Cerebellar cortex (tissue), 1 donor: Measurements from ENCODE around the gene EXOC4.
A peak's percentile ranks its signal among the peaks of the same experiment; 100 is the strongest.
"Not testable (repeated sequence)": the region's sequence is repeated elsewhere in the genome, so short reads cannot be mapped to it uniquely, and the experiment has no call there.

Experiments
- DNase-seq: peaks from one replicate; pipeline ENCODE4 v3.0.0-alpha.2; 2015; ENCODE audit warnings: low spot score

The EXOC4 gene

DNA sequence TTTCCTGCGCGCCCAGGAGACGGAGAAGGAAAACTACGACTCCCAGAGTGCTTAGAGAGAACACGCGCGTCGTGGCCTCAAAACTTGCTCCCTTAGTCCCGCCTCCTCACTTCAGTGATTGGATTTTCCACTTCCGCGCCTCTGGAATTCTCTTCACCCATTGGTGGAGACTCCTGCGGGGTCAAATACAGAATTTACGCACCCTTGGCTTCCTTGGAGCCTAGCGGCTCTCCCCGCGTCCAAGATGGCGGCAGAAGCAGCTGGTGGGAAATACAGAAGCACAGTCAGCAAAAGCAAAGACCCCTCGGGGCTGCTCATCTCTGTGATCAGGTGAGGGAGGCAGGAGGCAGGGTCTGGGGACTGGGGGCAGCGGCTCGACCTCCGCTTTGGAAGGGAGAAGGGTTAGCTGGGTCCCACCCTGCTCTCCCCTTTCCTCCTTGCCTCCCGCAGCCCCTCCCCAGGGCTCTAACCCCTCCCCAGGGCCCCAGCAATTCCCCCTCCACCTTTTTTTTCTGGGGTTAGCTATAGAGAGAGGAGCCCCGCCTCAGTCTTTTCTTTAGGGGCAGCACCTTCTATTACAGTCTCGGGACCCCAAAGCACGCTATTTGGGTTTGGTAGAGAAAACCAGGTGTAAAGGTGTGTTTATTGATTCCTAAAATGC, at the start of gene EXOC4:
Gene EXOC4, plus strand, starts transcription at position 221 of the 661 bp plus-strand sequence.
- peak; percentile 99 for DNase-seq

GRCh38 chr7:133203490-133203889, 49.4 kb upstream of the EXOC4 start:
- DNase-seq: no peak

- DNase-seq: peak; percentile 22
Measured at GRCh38 chr7:133207687-133208086, 45.2 kb upstream of the EXOC4 start.

- not testable (repeated sequence) for DNase-seq
Measured at GRCh38 chr7:133210817-133211216, 42.1 kb upstream of the EXOC4 start.

DNA sequence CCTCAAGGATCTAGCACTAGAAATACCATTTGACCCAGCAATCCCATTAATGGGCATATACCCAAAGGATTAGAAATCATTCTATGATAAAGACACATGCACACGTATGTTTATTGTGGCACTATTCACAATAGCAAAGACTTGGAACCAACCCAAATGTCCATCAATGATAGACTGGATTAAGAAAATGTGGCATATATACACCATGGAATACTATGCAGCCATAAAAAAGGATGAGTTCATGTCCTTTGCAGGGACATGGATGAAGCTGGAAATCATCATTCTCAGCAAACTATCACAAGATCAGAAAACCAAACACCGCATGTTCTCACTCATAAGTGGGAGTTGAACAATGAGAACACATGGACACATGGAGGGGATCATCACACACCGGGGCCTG, 39.1 kb upstream of the EXOC4 start:
- DNase-seq: not testable (repeated sequence)

GRCh38 chr7:133217773-133218172, 35.1 kb upstream of the EXOC4 start:
- no peak for DNase-seq

DNA sequence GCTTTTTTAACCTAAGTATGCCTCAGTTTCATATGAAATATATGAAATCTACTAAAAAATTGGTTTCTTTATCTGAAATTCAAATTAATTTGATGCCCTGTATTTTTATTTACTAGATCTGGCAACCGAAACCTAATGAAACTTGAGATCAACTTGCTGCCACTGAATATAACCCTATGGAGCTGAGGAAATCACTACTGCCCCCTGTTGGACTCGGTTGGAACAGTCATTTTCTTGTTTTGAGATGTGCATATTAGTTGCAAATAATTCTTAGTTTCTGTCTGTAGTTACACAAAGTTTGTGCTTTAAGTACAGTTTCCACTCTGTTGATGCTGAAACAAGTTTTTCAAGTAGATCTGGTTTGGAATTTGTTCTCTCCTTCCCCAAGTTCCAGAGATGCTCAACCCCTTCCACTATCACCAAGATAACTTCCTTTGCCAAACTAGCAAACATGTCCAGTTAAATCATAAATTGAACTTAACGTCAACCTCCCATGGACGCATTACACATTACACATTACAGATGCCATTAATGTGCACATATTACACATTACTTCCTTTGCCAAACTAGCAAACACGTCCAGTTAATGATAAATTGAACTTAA, 22.2 kb upstream of the EXOC4 start:
- peak; percentile 58 for DNase-seq

DNA sequence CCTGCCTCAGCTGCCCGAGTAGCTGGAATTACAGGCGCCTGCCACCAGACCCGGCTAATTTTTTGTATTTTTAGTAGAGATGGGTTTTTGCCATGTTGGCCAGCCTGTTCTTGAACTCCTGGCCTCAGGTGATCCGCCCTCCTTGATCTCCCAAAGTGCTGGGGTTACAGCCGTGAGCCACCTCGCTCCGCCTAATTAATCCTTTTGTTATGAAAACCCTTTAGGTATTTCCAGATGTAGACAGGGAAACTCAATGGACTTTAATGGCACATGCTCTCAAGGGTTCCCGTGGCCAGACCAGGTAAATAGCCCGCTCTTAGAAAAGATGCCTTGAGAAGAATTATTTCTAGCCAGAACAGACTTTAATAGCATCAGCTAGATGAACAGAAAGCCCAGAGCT, 19.7 kb upstream of the EXOC4 start:
- DNase-seq: no peak

- no peak for DNase-seq
Measured at GRCh38 chr7:133234961-133235875, 17.7 kb upstream of the EXOC4 start.

- DNase-seq: no peak
Measured at GRCh38 chr7:133237545-133237944, 15.3 kb upstream of the EXOC4 start.

GRCh38 chr7:133240302-133240701, 12.6 kb upstream of the EXOC4 start:
- DNase-seq: no peak

- no peak for DNase-seq
Measured at GRCh38 chr7:133246558-133246957, 6.3 kb upstream of the EXOC4 start.

GRCh38 chr7:133248901-133249300, 4.0 kb upstream of the EXOC4 start:
- DNase-seq: no peak

DNA sequence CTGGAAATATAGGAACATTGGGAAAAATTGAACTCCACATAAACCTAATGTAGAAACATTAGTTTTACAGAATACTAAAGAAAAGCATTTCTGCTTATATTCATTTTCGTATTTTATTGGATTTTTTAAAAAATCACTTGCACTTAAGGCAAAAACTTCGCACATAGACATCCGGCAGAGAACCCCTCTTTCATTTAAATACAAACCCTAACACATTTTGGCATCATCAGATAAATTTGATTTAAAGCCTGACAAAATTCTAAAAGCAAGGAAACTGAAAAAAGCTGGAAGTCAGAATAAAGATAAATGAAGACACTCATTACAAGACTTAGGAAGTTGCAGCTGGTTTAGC, 396 bp upstream of the EXOC4 start:
- no peak for DNase-seq

DNA sequence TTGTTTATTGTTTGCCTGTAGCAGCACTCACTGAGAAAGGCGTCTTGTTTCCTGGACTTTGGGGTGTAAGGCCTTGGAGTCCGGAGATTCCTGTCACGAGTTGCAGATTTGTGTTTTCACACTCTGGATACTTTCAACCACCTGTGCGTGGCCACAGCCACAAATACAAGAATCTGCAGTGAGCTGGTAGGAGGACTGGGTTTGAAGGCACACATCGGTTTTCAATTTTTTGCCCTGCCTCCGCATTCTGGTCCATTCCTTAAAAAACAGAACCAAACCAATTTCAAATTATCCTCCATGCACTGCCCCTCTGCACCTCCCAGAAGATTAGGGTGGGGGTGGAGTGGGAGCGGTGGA, 619 bp downstream of the EXOC4 start:
- DNase-seq: peak; percentile 37

- no peak for DNase-seq
Measured at GRCh38 chr7:133255486-133255885, 2.6 kb downstream of the EXOC4 start.

- no peak for DNase-seq
Measured at GRCh38 chr7:133258174-133258573, 5.3 kb downstream of the EXOC4 start.

DNA sequence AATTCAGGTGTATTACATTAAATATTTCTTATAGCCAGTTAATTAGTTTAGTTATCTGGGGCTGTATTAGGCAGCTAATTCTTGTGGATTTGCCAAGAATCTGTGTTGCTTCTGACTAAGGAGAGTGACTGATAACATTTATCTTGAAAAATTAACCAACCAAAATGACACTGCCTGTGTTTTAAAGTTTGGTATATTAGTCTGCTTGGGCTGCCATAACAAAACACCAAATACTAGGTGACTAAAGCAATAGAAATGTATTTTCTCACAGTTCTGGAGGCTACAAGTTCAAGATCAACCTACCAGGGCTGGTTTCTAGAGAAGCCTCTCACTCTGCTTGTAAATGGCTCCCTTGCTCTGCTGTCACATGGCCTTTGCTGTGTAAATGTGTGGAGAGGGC, 12.9 kb downstream of the EXOC4 start:
- no peak for DNase-seq

- DNase-seq: no peak
Measured at GRCh38 chr7:133268355-133268754, 15.5 kb downstream of the EXOC4 start.

- no peak for DNase-seq
Measured at GRCh38 chr7:133272336-133272735, 19.5 kb downstream of the EXOC4 start.

DNA sequence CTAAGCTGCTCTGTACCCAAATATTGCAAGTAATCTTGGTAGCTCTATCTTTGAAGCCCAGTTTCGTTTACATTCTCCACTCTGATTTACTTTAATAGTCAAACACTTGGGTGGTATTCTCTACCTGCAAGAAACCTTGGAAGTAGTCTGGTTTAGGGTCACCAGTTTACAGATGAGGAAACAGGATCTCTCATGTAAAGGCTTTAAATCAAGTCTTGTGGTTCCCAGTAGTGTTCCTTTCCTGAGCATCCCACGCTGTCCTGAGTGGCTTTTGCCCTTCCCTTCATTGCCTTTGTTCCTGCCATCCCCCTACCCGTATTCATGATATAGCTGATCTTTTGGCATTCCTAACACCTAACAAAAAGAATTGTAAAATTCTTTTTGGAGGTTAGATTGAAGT, 20.3 kb downstream of the EXOC4 start:
- no peak for DNase-seq

- no peak for DNase-seq
Measured at GRCh38 chr7:133274265-133274664, 21.4 kb downstream of the EXOC4 start.

- DNase-seq: no peak
Measured at GRCh38 chr7:133275008-133275407, 22.1 kb downstream of the EXOC4 start.
